HG02870 (cell line): ENCODE results near the gene MARCHF11.

ENCODE experiments used
- ATAC-seq: cut with Tn5 transposase; IDR thresholded peaks from one replicate; pipeline ENCODE4 v1.9.1; 2021; ENCODE audit warnings: mild to moderate bottlenecking, moderate library complexity; ENCODE audit not compliant: unreplicated experiment

The MARCHF11 gene

GRCh38 chr5:16179511-16179935 is at the start of gene MARCHF11:
TSS of gene MARCHF11 (minus strand) at chr5:16179791. CDS start at chr5:16179575, 216 bp downstream.
- ATAC-seq: no peak

- ATAC-seq: no peak
Measured at GRCh38 chr5:16225927-16226326, 46.3 kb upstream of the MARCHF11 start.

- ATAC-seq: no peak
Measured at GRCh38 chr5:16192311-16192710, 12.7 kb upstream of the MARCHF11 start.

GRCh38 chr5:16180789-16181082 is 1.1 kb upstream of the MARCHF11 start:
- ATAC-seq: no peak

GRCh38 chr5:16179936-16180788 is 571 bp upstream of the MARCHF11 start:
- no peak for ATAC-seq

GRCh38 chr5:16178745-16179372 is 732 bp downstream of the MARCHF11 start:
- no peak for ATAC-seq

- ATAC-seq: no peak
Measured at GRCh38 chr5:16169550-16169949, 10.0 kb downstream of the MARCHF11 start.

GRCh38 chr5:16160706-16161105 is 18.9 kb downstream of the MARCHF11 start:
- ATAC-seq: peak; percentile 97

GRCh38 chr5:16159636-16160035 is 20.0 kb downstream of the MARCHF11 start:
- no peak for ATAC-seq

- ATAC-seq: no peak
Measured at GRCh38 chr5:16156152-16156551, 23.4 kb downstream of the MARCHF11 start.

- ATAC-seq: no peak
Measured at GRCh38 chr5:16152601-16153568, 26.7 kb downstream of the MARCHF11 start.

GRCh38 chr5:16149621-16150020 is 30.0 kb downstream of the MARCHF11 start:
- ATAC-seq: no peak

- ATAC-seq: no peak
Measured at GRCh38 chr5:16147179-16147900, 32.3 kb downstream of the MARCHF11 start.

GRCh38 chr5:16144416-16144815 is 35.2 kb downstream of the MARCHF11 start:
- no peak for ATAC-seq

GRCh38 chr5:16143361-16144049 is 36.1 kb downstream of the MARCHF11 start:
- ATAC-seq: no peak

- ATAC-seq: no peak
Measured at GRCh38 chr5:16140944-16141343, 38.6 kb downstream of the MARCHF11 start.

GRCh38 chr5:16140417-16140816 is 39.2 kb downstream of the MARCHF11 start:
- ATAC-seq: no peak

- no peak for ATAC-seq
Measured at GRCh38 chr5:16137177-16137576, 42.4 kb downstream of the MARCHF11 start.

GRCh38 chr5:16135506-16135905 is 44.1 kb downstream of the MARCHF11 start:
- ATAC-seq: no peak

GRCh38 chr5:16135003-16135402 is 44.6 kb downstream of the MARCHF11 start:
- ATAC-seq: no peak
